ENCODE data around the gene RHEX. TPM values are rescaled to one million over a fixed set of nuclear protein-coding genes. Genes with fewer than 3 reads are reported as not detected.

Gene RHEX
- total RNA-seq, 1 experiment from 2014 or later: not detected

DNA sequence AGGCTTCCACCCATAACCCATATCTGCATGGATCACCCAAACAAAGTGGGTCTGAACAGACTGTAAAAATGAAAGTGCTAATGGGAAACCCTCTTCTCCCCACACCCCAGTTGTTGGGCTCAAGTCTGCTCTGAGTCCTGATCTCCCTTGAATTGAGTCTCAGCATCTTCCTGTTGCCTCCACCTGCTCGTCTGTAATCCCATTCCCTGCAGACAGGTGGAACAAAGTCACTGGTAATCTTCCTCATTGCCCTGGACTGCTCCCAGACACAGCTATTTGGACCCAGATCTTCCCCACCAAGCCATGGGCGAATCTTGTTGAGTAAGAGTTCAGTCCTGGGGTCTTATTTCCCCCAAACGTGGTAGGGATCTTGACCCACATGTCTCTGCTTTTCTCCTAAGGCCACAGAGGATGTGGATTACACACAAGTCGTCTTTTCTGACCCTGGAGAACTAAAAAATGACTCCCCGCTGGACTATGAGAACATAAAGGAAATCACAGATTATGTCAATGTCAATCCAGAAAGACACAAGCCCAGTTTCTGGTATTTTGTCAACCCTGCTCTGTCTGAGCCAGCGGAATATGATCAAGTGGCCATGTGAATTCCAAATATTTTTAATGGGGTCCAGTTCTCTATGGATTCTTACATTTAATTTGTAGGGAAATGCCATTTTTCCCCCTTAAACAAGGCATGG is 48.5 kb downstream of the RHEX start:
- Histone ChIP-seq H3K27ac (no peak overlapping the region), H3K36me3 (no peaks in the 10 kb centered on the region), H3K4me1 (replicated peaks) (no peaks in the 10 kb centered on the region), H3K27me3 (replicated peaks) (peaks cover 15% of the 10 kb centered on the region), H3K9me3 (replicated peaks) (no peaks in the 10 kb centered on the region), H3K4me3 (no peak overlapping the region)
- no peak for DNase-seq (ENCODE audit: low read depth in 1 of 2, low spot score in 2 of 2)

DNA sequence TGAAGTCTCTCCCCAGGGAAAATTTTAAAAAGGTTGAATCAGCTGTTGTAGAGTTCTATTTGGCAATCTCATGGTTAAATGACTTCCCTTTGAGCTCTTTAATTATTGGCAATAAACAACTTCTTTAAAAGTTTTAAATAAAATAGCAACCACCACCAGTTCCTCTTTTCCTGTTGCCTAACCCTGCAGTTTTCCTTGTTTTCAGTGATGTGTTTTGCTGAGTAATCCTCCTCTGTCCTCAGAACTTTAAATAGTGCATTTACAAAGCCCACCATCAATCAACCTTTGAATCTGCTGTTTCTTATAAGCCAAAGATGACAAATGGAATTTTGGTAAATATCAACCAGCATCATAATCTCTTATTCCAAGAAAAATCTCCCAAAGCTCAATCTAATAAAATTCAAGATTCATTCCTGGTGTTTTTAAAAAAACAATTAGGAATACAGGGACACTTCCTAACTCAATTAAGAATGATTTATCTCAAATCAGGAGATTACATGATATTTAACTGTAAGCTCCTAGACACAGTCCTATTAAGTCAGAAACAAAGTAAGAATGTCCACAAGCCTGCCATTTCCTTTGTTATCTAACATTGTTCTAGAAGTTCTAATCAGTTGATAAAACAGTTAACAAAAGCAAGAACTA is 49.4 kb downstream of the RHEX start:
- Histone ChIP-seq H3K9me3 (replicated peaks) (no peaks in the 10 kb centered on the region), H3K27ac (no peak overlapping the region), H3K27me3 (replicated peaks) (peaks cover 10% of the 10 kb centered on the region), H3K36me3 (no peaks in the 10 kb centered on the region), H3K4me1 (replicated peaks) (no peaks in the 10 kb centered on the region), H3K4me3 (no peak overlapping the region)
- no peak for DNase-seq (ENCODE audit: low read depth in 1 of 2, low spot score in 2 of 2)

DNA sequence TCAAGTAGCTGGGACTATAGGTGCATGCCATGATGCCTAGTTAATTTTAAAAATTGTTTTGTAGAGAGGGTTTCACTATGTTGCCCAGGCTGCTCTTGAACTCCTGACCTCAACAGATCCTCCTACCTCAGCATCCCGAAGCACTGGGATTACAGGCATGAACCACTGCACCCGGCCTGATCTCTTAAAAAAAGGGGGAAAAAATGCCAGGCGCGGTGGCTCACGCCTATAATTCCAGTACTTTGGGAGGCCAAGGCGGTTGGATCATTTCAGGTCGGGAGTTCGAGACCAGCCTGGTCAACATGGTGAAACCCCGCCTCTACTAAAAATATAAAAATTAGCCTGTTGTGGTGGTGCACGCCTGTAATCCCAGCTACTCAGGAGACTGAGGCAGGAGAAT is 51.0 kb downstream of the RHEX start:
- Histone ChIP-seq H3K9me3 (replicated peaks) (no peaks in the 10 kb centered on the region), H3K27ac (no peak overlapping the region), H3K4me3 (no peak overlapping the region), H3K27me3 (replicated peaks) (peaks cover 9% of the 10 kb centered on the region), H3K4me1 (replicated peaks) (no peaks in the 10 kb centered on the region), H3K36me3 (no peaks in the 10 kb centered on the region)
- DNase-seq (ENCODE audit: low read depth in 1 of 2, low spot score in 2 of 2): no peak

DNA sequence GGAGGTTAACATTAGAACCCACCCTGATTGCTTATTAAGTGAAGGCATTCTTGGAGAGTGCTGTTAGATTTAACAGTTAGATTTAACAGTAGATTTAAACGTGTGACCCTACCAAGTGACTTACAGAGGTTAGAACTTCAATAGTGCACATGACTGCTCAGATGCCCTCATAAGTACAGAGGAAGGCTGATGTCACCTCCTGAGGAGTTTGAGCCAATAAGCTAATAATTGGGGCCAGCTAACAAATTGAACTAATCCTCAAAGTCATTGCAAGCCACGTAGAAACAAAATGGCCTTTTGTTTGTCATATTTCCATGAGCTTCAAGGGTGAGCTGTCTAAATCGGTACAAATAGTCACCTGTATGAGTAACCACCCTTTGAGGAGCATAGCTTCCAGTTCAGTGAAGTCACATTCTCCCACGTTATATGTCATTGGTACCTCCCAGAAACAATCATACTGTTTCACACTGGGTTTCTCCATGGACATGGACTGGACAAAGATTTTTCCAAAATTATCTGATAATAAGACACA is 52.6 kb downstream of the RHEX start:
- no peak for DNase-seq (ENCODE audit: low read depth in 1 of 2, low spot score in 2 of 2)
- H3K27ac ChIP-seq: no peak overlapping the region
- peaks cover 6% of the 10 kb centered on the region for H3K27me3 ChIP-seq (replicated peaks)
- no peak overlapping the region for H3K4me3 ChIP-seq
- no peaks in the 10 kb centered on the region for H3K4me1 ChIP-seq (replicated peaks)
- H3K9me3 ChIP-seq (replicated peaks): no peaks in the 10 kb centered on the region
- H3K36me3 ChIP-seq: no peaks in the 10 kb centered on the region

DNA sequence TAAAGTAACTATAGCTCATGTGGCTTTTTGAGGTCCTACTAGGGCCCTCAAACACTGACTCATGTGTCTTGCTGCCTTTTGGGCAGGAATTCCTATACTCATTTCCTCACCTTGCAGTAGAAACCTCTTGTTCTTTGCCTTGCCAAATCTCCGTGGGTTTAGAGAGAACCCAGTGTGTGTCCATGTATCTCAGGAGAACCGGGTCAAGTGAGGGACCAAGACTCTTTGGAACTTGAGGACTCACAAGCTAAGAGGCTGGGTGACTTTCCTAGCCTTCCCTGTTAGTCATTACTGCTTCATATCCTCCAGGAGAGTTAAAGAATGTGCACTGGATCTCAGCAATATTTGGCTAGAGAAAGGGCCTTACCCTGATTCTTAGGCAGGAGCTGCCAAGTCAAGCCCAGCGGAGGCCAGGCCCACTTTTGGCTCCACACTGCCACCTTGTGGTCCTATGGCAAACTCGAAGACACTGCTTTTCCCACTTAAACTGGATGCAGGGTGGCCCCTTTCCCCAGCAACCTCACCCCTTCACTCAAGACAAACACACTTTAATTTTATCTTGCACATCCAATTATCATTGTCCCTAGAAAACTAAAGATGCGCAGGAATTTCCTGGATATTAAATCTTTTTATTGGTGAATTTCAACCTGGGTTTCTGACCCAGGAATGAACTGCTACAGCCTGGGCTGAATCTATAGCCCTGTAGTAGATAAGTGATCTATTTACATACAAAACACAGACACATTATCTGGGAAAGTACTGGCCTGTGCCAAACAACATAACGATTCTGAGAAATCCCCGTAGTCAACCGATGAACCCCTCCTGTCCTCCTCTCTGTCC is 53.6 kb downstream of the RHEX start:
- Histone ChIP-seq H3K27me3 (replicated peaks) (peaks cover 6% of the 10 kb centered on the region), H3K4me1 (replicated peaks) (no peaks in the 10 kb centered on the region), H3K27ac (no peak overlapping the region), H3K9me3 (replicated peaks) (no peaks in the 10 kb centered on the region), H3K4me3 (no peak overlapping the region), H3K36me3 (no peaks in the 10 kb centered on the region)
- peak; percentile 53 to 70 for DNase-seq (ENCODE audit: low read depth in 1 of 2, low spot score in 2 of 2)

DNA sequence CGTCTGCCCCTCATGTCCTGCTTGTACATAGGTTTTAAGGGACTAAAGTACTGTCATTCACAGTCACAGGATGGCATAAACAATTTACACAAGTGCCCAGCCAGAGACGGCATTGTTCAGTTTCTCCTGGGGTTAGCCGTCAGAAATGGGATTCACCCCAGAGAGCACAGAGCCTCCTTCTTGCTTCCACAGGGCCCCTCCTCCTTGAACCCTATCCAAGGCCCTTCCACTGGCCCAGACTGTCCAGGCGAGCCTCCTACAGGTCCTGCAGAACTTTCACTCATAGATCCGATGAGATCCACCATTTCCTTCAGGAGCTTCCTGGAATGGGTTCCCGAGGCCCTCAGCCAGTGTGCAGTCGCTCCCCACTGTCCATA is 54.2 kb downstream of the RHEX start:
- no peak overlapping the region for H3K27ac ChIP-seq
- DNase-seq (ENCODE audit: low read depth in 1 of 2, low spot score in 2 of 2): no peak
- H3K4me1 ChIP-seq (replicated peaks): no peaks in the 10 kb centered on the region
- H3K9me3 ChIP-seq (replicated peaks): no peaks in the 10 kb centered on the region
- H3K27me3 ChIP-seq (replicated peaks): peaks cover 6% of the 10 kb centered on the region
- H3K4me3 ChIP-seq: no peak overlapping the region
- H3K36me3 ChIP-seq: no peaks in the 10 kb centered on the region

DNA sequence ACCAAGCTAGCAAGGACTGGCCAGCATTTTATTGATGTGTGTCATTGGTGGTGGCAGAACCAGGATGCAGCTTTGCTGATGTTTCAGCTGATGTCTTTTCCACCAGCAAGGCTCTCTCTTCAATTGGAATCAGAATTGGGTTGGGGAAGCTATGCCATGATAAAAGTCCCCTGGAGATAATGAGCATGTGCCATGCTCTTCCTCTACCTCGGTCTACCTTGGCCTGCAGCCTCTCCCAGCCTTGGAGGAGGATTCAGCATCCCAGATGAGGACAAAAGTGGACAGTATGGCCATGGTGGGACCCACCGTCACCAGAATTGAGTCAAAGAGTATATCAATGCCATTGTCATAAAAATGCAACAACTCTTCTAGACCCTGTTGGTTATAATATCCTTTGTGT is 55.7 kb downstream of the RHEX start:
- H3K36me3 ChIP-seq: no peaks in the 10 kb centered on the region
- H3K4me3 ChIP-seq: no peak overlapping the region
- no peak for DNase-seq (ENCODE audit: low read depth in 1 of 2, low spot score in 2 of 2)
- H3K4me1 ChIP-seq (replicated peaks): no peaks in the 10 kb centered on the region
- H3K27me3 ChIP-seq (replicated peaks): peaks cover 7% of the 10 kb centered on the region
- no peaks in the 10 kb centered on the region for H3K9me3 ChIP-seq (replicated peaks)
- no peak overlapping the region for H3K27ac ChIP-seq

DNA sequence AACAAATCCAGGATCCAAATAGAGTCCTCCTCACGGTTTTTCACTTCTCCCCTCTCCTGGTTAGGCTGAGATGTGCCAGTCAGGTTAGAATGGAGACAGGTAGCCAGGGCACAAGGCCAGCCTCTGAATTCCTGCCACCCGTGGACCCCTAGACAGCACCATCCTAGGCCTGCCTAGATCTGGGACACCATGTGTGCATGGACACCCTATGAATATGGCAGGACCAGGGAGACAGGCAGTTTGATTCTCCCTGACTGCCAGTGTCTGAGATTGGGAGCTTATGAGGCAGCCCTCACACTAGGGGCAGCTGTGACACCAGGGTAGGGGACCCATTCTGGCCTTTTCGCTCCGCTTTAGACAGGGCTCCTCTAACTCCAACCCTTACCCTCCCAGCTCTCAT is 56.7 kb downstream of the RHEX start:
- H3K36me3 ChIP-seq: no peaks in the 10 kb centered on the region

DNA sequence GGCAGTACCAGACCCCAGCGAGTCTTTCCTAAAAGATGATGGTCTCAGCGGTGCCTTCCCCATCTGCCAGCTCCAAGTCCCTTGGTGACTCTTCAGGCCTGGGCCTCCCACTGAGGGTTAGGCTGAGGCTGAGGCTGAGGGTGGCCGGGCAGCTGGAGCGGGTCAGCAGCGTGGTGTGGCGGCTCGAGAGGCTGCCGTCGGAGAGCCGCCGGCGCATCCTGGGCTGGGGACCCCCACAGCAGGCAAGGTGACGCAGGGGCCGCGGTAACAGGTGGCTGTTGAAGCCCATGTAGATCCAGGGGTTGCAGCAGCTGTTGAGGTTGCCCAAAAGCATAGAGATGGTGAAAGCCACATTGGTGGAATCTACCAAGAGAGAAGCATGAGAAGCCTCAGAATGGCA is 57.2 kb downstream of the RHEX start:
- H3K27me3 ChIP-seq (replicated peaks): peaks cover 8% of the 10 kb centered on the region; the same call in 1 of the 2 replicates
- no peak overlapping the region for H3K27ac ChIP-seq
- no peaks in the 10 kb centered on the region for H3K36me3 ChIP-seq
- no peaks in the 10 kb centered on the region for H3K9me3 ChIP-seq (replicated peaks)
- no peaks in the 10 kb centered on the region for H3K4me1 ChIP-seq (replicated peaks)
- H3K4me3 ChIP-seq: no peak overlapping the region
- DNase-seq (ENCODE audit: low read depth in 1 of 2, low spot score in 2 of 2): no peak

More for the DNA sequence above, 56.7 kb downstream of the RHEX start:
- no peaks in the 10 kb centered on the region for H3K9me3 ChIP-seq (replicated peaks)
- no peak overlapping the region for H3K4me3 ChIP-seq
- H3K4me1 ChIP-seq (replicated peaks): no peaks in the 10 kb centered on the region
- no peak for DNase-seq (ENCODE audit: low read depth in 1 of 2, low spot score in 2 of 2)
- peaks cover 8% of the 10 kb centered on the region; the same call in 1 of the 2 replicates for H3K27me3 ChIP-seq (replicated peaks)
- H3K27ac ChIP-seq: no peak overlapping the region

- Histone ChIP-seq H3K36me3 (no peaks in the 10 kb centered on the region), H3K27ac (no peak overlapping the region), H3K27me3 (replicated peaks) (peaks cover 15% of the 10 kb centered on the region; the same call in 1 of the 2 replicates), H3K9me3 (replicated peaks) (no peaks in the 10 kb centered on the region), H3K4me1 (replicated peaks) (no peaks in the 10 kb centered on the region), H3K4me3 (no peak overlapping the region)
- no peak for DNase-seq (ENCODE audit: low read depth in 1 of 2, low spot score in 2 of 2)
Measured at GRCh38 chr1:206110820-206111219, 57.8 kb downstream of the RHEX start.

- H3K27me3 ChIP-seq (replicated peaks): 0 out of 2 replicates have a peak, but pooled peaks cover 15% of the 10 kb centered on the region
Measured at GRCh38 chr1:206111271-206111927, 58.4 kb downstream of the RHEX start.

GRCh38 chr1:206112600-206113301 is 59.8 kb downstream of the RHEX start:
- Histone ChIP-seq H3K27me3 (replicated peaks) (peaks cover 28% of the 10 kb centered on the region), H3K9me3 (replicated peaks) (no peaks in the 10 kb centered on the region)

More at GRCh38 chr1:206111271-206111927, 58.4 kb downstream of the RHEX start:
- no peaks in the 10 kb centered on the region for H3K4me1 ChIP-seq (replicated peaks)
- no peak overlapping the region for H3K4me3 ChIP-seq
- H3K27ac ChIP-seq: no peak overlapping the region
- H3K36me3 ChIP-seq: no peaks in the 10 kb centered on the region
- DNase-seq (ENCODE audit: low read depth in 1 of 2, low spot score in 2 of 2): no peak
- no peaks in the 10 kb centered on the region for H3K9me3 ChIP-seq (replicated peaks)

More at GRCh38 chr1:206112600-206113301, 59.8 kb downstream of the RHEX start:
- H3K27ac ChIP-seq: no peak overlapping the region
- no peak for DNase-seq (ENCODE audit: low read depth in 1 of 2, low spot score in 2 of 2)
- no peak overlapping the region for H3K4me3 ChIP-seq
- H3K4me1 ChIP-seq (replicated peaks): peaks cover 7% of the 10 kb centered on the region; the same call in 1 of the 2 replicates
- H3K36me3 ChIP-seq: no peaks in the 10 kb centered on the region

Data from SJSA1 (cell line).